ENCODE data around the gene RAB6A. TPM values are rescaled to one million over a fixed set of nuclear protein-coding genes. Genes with fewer than 3 reads are reported as not detected.
"Not testable (repeated sequence)": the region's sequence is repeated elsewhere in the genome, so short reads cannot be mapped to it uniquely, and the experiment has no call there.

Gene RAB6A
- total RNA-seq, 1 donor from 2014 or later = 237 TPM

DNA sequence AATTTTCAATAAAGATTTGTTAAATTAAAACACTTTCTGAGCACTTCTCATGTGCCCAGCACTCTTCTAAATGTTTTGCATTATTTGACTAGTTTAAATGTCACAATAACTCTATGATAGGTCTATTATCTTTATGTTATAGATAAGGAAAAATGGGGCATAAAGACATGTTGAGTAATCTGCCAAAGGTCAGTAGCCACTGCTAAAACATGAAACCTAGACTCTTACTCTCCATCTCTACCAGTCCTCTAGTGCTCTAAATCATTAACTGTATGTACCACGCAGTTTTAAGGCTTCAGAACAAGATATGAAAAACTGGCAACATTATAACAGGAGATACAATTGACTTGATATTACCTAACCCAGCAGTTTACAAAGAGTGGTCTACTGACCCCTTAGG is 6.9 kb downstream of the RAB6A start:
- Histone ChIP-seq H3K4me3 (ENCODE audit: low read depth, low read length) (no peak overlapping the region), H3K27me3 (ENCODE audit: control insufficient read depth, insufficient read depth, low read length) (no peaks in the 10 kb centered on the region), H3K36me3 (ENCODE audit: control insufficient read depth, insufficient read depth, low read length) (peaks cover 3% of the 10 kb centered on the region)
- FAIRE-seq (no peak), DNase-seq (ENCODE audit: low read depth) (no peak)
- TF ChIP-seq, protein P1, sequence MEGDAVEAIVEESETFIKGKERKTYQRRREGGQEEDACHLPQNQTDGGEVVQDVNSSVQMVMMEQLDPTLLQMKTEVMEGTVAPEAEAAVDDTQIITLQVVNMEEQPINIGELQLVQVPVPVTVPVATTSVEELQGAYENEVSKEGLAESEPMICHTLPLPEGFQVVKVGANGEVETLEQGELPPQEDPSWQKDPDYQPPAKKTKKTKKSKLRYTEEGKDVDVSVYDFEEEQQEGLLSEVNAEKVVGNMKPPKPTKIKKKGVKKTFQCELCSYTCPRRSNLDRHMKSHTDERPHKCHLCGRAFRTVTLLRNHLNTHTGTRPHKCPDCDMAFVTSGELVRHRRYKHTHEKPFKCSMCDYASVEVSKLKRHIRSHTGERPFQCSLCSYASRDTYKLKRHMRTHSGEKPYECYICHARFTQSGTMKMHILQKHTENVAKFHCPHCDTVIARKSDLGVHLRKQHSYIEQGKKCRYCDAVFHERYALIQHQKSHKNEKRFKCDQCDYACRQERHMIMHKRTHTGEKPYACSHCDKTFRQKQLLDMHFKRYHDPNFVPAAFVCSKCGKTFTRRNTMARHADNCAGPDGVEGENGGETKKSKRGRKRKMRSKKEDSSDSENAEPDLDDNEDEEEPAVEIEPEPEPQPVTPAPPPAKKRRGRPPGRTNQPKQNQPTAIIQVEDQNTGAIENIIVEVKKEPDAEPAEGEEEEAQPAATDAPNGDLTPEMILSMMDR (IDR thresholded peaks at IDR 0.05; ENCODE audit: insufficient read depth, low read length, severe bottlenecking) = no peak

DNA sequence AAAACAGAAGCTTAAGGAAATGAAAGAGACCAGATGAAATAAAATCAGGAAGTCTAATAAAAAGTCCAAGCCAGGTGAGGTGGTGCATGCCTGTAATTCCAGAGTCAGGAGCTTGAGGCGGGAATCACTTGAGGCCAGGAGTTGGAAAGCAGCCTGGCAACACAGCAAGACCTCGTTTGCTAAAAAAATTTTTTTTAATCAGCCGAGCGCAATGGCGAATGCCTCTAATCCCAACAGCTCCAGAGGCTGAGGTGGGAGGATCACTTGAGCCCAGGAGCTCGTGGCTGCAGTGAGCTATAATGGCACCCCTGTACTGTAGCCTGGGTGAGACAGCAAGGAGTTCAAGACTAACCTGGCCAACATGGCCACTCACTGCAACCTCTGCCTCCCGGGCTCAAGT is 8.0 kb downstream of the RAB6A start:
- no peak for FAIRE-seq
- DNase-seq (ENCODE audit: low read depth) = no peak

DNA sequence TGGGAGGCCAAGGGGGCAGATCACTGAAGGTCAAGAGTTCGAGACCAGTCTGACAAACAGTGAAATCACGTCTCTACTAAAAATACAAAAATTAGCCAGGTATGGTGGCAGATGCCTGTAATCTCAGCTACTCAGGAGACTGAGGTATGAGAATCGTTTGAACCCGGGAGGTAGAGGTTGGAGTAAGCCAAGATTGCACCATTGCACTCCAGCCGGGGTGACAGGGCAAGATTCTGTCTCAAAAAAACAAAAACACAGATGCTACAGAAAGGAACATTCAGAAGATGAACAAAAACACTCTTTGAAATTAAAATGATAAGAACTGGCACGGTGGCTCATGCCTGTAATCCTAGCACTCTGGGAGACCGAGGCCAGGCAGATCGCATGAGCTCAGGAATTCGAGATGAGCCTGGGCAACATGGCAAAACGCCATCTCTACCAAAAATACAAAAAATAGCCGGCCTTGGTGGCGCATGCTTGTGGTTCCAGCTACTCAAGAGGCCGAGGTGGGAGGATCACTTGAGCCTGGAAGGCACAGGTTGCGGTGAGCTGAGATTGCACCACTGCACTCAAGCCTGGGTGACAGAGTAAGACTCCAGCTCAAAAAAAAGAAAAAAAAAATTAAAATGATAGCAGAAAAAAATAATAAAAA is 8.5 kb downstream of the RAB6A start:
- no peak for FAIRE-seq
- no peak for DNase-seq (ENCODE audit: low read depth)
- Histone ChIP-seq H3K4me3 (ENCODE audit: low read depth, low read length) (no peak overlapping the region), H3K27me3 (ENCODE audit: control insufficient read depth, insufficient read depth, low read length) (no peaks in the 10 kb centered on the region), H3K36me3 (ENCODE audit: control insufficient read depth, insufficient read depth, low read length) (peaks cover 3% of the 10 kb centered on the region)
- TF ChIP-seq, protein P1 (IDR thresholded peaks at IDR 0.05; ENCODE audit: insufficient read depth, low read length, severe bottlenecking) = no peak

More for the DNA sequence above, 8.0 kb downstream of the RAB6A start:
- Histone ChIP-seq H3K36me3 (ENCODE audit: control insufficient read depth, insufficient read depth, low read length) (peaks cover 3% of the 10 kb centered on the region), H3K27me3 (ENCODE audit: control insufficient read depth, insufficient read depth, low read length) (no peaks in the 10 kb centered on the region), H3K4me3 (ENCODE audit: low read depth, low read length) (no peak overlapping the region)
- TF ChIP-seq, protein P1 (IDR thresholded peaks at IDR 0.05; ENCODE audit: insufficient read depth, low read length, severe bottlenecking) = no peak

DNA sequence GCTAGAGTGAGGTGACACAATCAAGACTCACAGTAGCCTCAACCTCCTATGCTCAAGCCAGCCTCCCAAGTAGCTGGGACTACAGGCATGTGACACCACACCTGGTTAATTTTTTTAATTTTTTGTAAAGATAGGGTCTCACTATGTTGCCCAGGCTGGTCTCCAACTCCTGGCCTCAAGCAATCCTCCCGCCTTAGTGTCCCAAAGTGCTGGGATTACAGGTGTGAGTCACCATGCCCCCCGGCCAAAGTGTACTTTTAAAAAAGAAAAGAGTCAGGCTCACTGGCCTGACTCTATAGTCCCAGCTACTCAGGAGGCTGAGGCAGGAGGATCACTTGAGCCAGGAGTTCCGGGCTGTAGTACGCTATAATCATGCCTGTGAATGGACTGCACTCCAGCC is 10.0 kb downstream of the RAB6A start:
- H3K4me3 ChIP-seq (ENCODE audit: low read depth, low read length); DNase-seq (ENCODE audit: low read depth); H3K36me3 ChIP-seq (ENCODE audit: control insufficient read depth, insufficient read depth, low read length); H3K27me3 ChIP-seq (ENCODE audit: control insufficient read depth, insufficient read depth, low read length); FAIRE-seq: not testable (repeated sequence)

DNA sequence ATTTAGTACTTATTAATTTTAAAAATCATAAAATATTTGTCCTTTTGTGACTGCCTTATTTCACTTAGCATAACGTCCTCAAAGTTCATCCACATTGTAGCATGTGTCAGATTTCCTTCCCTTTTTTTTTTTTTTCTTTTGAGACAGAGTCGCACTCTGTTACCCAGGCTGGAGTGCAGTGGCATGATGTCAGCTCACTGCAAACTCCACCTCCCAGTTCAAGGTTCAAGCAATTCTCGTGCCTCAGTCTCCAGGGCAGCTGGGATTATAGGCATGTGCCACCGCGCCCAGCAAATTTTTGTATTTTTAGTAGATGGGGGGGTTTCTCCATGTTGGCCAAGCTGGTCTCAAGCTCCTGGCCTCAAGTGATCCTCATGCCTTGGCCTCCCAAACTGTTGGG is 10.6 kb downstream of the RAB6A start:
- H3K36me3 ChIP-seq (ENCODE audit: control insufficient read depth, insufficient read depth, low read length) = peaks cover 3% of the 10 kb centered on the region
- no peak overlapping the region for H3K4me3 ChIP-seq (ENCODE audit: low read depth, low read length)
- no peak for FAIRE-seq
- TF ChIP-seq, protein P1 (IDR thresholded peaks at IDR 0.05; ENCODE audit: insufficient read depth, low read length, severe bottlenecking) = no peak
- H3K27me3 ChIP-seq (ENCODE audit: control insufficient read depth, insufficient read depth, low read length) = no peaks in the 10 kb centered on the region
- DNase-seq (ENCODE audit: low read depth) = no peak

DNA sequence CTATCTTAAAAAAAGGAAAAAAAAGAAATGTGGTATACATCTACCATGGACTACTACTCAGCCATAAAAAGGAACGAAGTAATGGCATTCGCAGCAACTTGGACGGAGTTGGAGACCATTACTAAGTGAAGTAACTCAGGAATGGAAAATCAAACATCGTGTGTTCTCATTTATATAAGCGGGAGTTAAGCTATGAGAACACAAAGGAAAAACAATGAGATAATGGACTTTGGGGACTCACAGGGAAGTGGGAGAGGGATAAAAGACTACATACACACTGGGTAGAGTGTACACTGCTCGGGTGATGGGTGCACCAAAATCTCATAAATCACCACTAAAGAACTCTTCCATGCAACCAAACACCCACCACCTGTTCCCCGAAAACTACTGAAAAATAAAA is 11.8 kb downstream of the RAB6A start:
- no peak for DNase-seq (ENCODE audit: low read depth)
- no peak overlapping the region for H3K4me3 ChIP-seq (ENCODE audit: low read depth, low read length)
- FAIRE-seq = no peak
- H3K27me3 ChIP-seq (ENCODE audit: control insufficient read depth, insufficient read depth, low read length) = no peaks in the 10 kb centered on the region
- TF ChIP-seq, protein P1 (IDR thresholded peaks at IDR 0.05; ENCODE audit: insufficient read depth, low read length, severe bottlenecking) = no peak
- peaks cover 3% of the 10 kb centered on the region for H3K36me3 ChIP-seq (ENCODE audit: control insufficient read depth, insufficient read depth, low read length)
